ENCODE measurements around the gene NDUFS6. TPM values are rescaled to one million over a fixed set of nuclear protein-coding genes. Genes with fewer than 3 reads are reported as not detected.

The NDUFS6 gene
- total and polyA plus RNA-seq, 2 of the 8 experiments (the other 6 are each of a cell fraction or from before 2014, with no cell fraction given), result 72.7 to 191 TPM

GRCh38 chr5:1763548-1763911 is 37.7 kb upstream of the NDUFS6 start (continued):
- TF ChIP-seq SP4 (IDR thresholded peaks at IDR 0.05; ENCODE audit: low read length) (no peak), HDAC2 (IDR thresholded peaks at IDR 0.05; ENCODE audit: borderline replicate concordance in 1 of 2, low read depth in 2 of 2, low read length in 2 of 2) (no peak), KDM1A (IDR thresholded peaks at IDR 0.05; ENCODE audit: borderline replicate concordance, low read length) (no peak), TAF1 (IDR thresholded peaks at IDR 0.05; ENCODE audit: low read depth, low read length) (no peak), EP300 (IDR thresholded peaks at IDR 0.05; ENCODE audit: borderline replicate concordance in 1 of 2, low read depth in 2 of 2, low read length in 2 of 2) (no peak), CEBPB (IDR thresholded peaks at IDR 0.05; ENCODE audit: low read depth, low read length) (no peak), JUN (IDR thresholded peaks at IDR 0.05; ENCODE audit: low read depth, low read length) (no peak), TEAD4 (IDR thresholded peaks at IDR 0.05; ENCODE audit: low read depth, low read length) (no peak), SIN3A (conservative IDR thresholded peaks at IDR 0.05 in 1 of 2, IDR thresholded peaks at IDR 0.05 in 1 of 2; ENCODE audit: low read depth in 1 of 2, low read length in 2 of 2) (0 out of 4 replicates have a peak, but pooled peaks of 1 of the 2 experiments have one; percentile 35), EGR1 (IDR thresholded peaks at IDR 0.05; ENCODE audit: borderline replicate concordance, low read depth, low read length) (no peak), PHF8 (conservative IDR thresholded peaks at IDR 0.05; ENCODE audit: low read depth, low read length) (no peak), SP2 (IDR thresholded peaks at IDR 0.05; ENCODE audit: low read length) (no peak), BRCA1 (IDR thresholded peaks at IDR 0.05; ENCODE audit: low read depth, low read length) (no peak), RAD21 (IDR thresholded peaks at IDR 0.05 in 1 of 2, conservative IDR thresholded peaks at IDR 0.05 in 1 of 2; ENCODE audit: low read depth in 2 of 2, low read length in 2 of 2) (peak; percentile 85 to 87), RXRA (IDR thresholded peaks at IDR 0.05; ENCODE audit: insufficient read depth, low read depth, low read length) (no peak)
